ENCODE data around the gene CD164.

GRCh38 chr6:109316909-109317308 is 65.4 kb downstream of the CD164 start:
- no peak for TF ChIP-seq FOXP2 (optimal IDR thresholded peaks at IDR 0.05; ENCODE audit: borderline replicate concordance, extremely low read depth, extremely low read length, insufficient read depth)
- TF ChIP-seq TAF1 (IDR thresholded peaks at IDR 0.05; ENCODE audit: borderline replicate concordance, insufficient read depth, low read length), result no peak
